ENCODE data around the gene CFAP99. TPM values are rescaled to one million over a fixed set of nuclear protein-coding genes. Genes with fewer than 3 reads are reported as not detected.

Gene CFAP99
- total RNA-seq, 1 donor from 2014 or later = not detected

DNA sequence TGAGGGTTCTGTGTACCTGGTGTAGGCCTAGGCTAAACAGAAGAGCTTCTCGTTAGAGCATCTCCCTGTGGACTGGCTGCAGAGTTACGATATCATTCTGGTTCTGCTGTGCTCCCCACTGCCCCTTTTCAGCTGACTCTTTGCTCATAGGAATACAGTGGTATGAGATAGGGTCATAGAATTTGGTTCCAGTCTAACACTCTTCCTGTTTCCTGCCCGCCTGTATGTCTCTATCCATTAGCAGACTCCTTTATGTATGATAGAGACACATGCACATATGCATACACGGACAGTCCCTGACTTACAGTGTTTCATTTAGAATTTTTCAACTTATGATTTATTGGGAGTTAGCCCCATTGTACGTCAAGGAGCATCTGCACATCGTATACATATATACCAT is 65.4 kb downstream of the CFAP99 start:
- DNase-seq = no peak
- intact Hi-C loops (cut with micrococcal nuclease) = no loop called here

DNA sequence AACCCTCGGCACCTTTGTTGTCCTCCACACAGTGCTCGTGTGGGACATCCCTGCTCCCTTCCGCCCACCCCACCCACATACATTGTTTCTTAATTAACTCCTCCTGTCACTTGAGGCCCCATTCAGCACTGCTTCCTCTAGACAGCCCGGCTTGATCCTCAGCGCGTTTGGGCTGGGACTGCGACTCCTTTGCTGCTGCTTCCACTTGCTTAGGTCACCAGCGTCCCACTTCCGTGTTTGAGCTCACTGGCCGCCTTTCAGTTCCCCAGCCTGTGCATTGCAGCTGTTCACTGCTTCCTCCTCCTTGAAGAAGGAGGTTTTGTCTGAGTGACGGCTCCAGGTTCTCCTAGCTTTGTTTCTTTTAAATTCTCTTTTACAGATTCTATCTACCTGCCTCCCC is 66.2 kb downstream of the CFAP99 start:
- ATAC-seq (peak; percentile 79), DNase-seq (peak; percentile 81)
- intact Hi-C loops (cut with micrococcal nuclease) = no loop called here

More for the DNA sequence above, 65.4 kb downstream of the CFAP99 start:
- no peak for ATAC-seq

DNA sequence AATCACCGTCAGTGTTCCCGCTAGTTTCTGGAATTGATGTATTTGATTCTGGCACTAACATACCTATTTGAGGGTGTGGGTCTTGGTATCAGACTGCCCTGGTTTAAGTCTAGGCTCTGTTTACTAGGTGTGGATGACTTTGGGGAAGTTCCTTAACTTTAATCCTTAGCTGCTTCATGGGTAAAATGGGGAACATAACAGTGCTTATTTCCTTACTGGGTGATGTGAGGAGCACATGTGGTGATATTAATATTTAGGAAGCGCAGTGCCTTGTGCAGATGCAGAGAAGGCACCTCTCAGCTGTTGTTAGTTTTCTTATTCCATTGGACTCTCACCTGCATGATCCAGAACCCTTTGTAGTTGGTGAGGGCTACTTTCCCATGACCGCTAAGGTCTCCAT is 67.2 kb downstream of the CFAP99 start:
- intact Hi-C loops (cut with micrococcal nuclease) = no loop called here
- ATAC-seq (no peak), DNase-seq (no peak)

DNA sequence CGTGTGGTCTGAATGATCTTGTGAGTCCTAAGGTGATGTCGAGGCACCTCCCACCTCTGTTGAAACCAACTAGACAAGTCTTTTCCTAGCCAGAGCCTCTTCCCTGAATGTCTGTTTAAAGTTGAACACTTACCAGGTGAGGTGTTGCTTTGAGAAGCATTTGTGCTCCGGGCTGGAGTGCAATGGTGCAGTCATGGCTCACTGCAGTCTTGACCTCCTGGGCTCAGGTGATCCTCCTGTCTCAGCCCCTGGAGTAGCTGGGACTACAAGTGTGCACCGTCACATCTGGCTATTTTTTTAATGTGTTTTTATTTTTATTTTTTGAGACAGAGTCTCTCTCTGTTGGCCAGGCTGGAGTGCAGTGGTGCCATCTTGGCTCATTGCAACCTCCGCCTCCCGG is 68.2 kb downstream of the CFAP99 start:
- DNase-seq (no peak), ATAC-seq (no peak)
- intact Hi-C loops (cut with micrococcal nuclease) = no loop called here

DNA sequence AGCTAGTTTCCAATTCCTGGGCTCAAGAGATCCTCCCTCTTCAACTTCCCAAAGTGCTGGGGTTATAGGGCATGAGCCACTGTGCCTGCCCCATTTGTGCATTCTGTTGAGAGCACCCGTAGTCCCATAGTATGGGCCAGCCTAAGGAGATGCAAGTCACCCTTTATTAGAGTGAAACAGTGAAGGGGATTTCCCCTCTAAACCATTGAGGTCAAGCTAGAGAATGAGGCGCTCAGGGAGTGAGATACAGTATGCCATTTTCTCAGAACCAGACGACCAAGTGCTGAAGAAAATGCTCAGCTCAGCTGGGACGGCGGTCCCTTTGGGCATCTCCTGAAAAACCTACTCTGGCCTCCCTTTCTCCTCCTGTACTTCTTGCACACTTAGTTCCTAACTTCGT is 68.9 kb downstream of the CFAP99 start:
- intact Hi-C loops (cut with micrococcal nuclease) = no loop called here
- DNase-seq = no peak
- ATAC-seq = no peak

DNA sequence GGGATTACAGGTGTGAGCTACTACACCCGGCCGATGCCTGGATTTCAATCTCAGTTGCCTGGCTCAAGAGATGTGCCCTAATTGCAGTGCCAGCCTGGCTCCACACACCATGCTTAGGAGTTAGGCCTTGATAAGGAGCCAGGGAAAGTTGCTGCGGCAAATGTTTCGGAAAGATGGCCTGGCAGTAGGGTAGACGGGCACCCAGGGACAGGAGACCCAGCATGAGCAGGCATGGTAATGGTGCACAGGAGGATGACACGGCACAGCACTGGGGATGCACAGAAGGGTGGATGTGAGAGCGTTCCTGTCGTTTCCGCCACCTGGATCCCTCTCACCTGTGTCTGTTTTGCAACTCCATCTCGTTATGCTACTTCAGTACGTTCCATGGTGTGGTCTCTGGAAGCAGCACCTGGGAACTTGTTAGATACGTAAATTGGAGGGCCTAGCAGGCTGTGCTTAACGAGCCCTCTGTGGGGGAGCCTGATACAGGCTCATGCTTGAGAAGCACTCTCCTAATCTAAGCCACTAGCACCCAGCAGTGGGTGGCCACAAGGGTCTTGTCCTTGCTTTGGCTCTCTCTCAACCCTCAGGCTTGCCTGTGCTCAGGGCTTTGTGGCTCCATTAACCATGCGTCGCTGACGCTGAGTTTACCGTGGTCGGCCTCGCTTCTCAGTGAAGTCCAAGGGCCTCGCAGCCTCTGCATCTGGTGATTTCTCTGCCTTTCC is 70.5 kb downstream of the CFAP99 start:
- intact Hi-C loops (cut with micrococcal nuclease) = no loop called here
- no peak for DNase-seq
- no peak for ATAC-seq

DNA sequence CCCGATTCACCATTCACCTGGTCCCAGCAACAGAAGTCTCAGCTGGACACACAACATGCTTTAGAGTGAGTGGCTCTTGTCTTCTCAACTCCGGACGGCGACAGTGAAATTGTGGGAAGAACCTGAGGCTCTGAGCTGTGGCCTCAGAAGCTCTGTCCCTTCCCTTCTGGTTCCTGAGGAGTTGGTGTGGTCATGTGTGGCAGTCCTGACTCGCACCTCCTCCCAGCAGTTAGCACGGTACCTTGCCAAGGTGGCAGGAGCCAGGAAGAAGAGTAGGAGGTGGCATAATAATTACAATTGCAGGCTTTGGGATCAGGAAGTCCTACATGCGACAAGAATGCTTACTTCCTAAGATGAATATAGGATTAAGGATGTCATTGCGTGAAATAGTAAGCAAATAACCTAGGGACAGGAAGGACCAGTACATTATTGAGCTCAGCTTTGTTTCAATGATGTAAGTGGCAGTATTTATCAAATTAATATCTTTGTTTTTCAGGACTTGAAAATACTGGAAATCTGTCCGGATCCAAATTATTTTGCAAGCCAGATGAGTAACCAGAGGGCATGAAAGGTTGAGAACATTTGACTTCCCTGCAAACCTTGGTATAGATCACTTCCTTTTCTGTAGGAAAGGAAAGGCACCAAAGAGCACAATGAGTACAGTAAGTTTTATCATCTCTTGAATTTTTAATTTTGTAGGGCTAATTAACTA is 71.2 kb downstream of the CFAP99 start:
- DNase-seq (no peak), ATAC-seq (no peak)
- intact Hi-C loops (cut with micrococcal nuclease) = no loop called here

DNA sequence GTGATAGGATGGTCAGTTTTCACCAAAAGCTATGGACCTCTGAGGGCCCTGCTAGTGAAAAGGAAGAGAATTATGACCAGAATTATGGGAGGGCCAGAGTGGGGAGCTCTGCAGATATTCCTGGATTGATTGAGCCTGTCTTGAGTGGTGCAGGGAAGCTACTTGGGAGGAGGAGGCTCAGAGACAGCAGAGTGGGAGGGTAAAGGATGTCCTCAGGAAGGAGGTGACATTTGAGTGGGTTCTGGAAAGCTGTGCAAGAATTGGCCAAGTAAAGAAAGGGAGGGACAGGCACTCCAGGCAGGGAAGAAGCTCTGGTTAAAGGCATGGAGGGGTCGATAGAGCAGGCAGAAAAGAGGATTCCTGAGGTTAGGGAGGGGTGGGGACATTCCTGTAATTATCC is 74.2 kb downstream of the CFAP99 start:
- ATAC-seq = no peak
- no peak for DNase-seq
- intact Hi-C loops (cut with micrococcal nuclease) = no loop called here

DNA sequence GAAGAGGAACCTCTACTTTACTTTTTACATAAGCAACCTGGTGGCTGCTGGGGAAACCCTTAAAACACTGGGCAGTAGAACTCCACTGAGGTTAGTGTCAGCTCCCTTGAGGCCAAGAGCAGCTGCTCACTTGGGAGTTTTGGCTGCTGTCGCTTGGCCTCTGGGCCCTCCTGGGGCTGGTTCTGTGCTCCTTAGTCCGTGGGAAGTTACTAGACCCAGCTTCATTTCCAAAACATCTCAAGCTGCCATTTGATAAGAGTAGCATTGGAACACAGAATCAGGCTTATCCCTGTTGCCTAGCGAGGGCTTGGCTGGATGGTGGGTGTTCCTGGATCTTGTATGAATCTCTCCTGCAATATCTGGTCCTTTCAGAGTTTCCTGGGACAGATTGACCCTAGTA is 76.2 kb downstream of the CFAP99 start:
- ATAC-seq = peak; percentile 79
- intact Hi-C loops (cut with micrococcal nuclease) = no loop called here
- peak; percentile 37 for DNase-seq

DNA sequence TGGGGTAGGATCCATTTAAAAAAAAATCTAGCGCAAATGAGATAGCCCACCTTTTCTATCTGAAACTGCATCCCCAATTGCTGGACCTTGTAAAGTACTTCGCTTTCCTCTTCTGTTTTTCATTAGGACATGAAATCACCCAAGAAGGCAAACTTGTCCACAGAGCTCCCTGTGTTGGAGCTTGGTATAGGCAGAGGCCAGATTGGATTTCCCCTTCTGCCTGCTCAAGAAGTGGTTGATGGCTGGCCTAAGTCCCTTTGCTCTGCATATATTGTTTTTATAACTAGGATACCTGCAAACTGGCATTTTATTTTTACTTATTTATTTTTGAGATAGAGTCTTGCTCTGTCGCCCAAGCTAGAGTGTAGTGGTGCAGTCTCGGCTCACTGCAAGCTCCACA is 78.6 kb downstream of the CFAP99 start:
- DNase-seq = no peak
- ATAC-seq = no peak
- intact Hi-C loops (cut with micrococcal nuclease) = no loop called here

DNA sequence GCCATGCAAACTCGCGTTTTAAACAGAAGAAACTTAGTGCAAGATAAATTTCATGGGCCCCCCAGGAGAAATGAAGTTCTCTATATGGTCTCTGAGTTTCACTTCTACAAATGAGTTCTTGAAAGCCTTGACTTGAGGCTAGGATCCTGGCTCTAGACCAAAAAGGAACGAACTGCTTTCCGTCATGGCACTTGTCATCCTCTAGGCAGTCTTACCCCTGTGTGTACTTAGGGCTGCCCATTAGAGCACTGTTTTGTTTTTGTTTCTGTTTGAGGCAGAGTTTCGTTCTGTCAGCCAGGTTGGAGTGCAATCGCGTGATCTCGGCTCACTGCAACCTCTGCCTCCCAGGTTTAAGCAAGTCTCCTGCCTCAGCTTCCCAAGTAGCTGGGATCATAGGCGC is 79.2 kb downstream of the CFAP99 start:
- intact Hi-C loops (cut with micrococcal nuclease) = no loop called here
- ATAC-seq = peak; percentile 35
- no peak for DNase-seq

DNA sequence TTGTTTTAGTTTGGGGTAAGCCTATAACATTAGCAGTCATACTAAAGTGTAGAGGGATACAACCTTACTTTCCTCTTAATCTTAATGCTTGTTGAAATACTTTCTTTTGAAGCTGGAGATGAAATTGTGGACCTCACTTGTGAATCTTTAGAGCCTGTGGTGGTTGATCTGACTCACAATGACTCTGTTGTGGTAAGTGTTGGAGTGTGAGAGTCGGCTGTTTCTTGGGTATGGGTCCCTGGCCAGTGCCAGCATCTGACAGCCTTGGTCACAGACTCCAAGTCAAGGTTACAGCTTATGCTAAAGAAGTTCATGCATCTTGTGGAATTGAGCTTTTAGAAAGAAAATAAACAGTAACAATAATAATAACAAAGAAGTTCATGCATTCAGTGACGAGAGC is 81.8 kb downstream of the CFAP99 start:
- ATAC-seq (no peak), DNase-seq (no peak)
- intact Hi-C loops (cut with micrococcal nuclease) = no loop called here

DNA sequence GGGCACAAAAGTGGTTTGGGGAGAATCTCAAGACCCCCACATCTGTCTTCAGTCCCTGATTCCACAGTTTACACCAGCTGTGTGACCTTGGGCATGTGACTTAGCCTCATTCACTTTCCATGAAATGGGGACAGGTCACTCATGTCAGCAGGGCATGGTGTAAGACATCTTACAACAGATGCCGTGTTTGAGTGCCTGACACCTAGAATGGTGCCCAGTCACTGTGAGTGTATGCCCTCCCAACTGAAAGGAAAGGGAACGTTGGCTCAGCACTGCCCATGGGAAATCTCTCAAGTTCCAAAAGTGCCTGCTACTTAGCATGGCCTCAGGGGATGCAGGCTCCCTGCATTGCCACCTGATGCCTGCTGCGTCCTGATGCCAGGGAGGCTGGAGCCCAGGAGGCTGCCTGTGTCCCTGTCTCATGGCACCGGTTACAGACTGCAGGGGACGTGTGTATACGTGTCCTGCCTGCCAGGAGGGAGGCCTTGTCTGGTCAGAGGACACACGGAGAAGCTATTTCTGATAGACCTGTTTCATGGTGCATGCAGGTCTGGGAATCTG is 82.4 kb downstream of the CFAP99 start:
- ATAC-seq (no peak), DNase-seq (no peak)
- intact Hi-C loops (cut with micrococcal nuclease) = no loop called here

DNA sequence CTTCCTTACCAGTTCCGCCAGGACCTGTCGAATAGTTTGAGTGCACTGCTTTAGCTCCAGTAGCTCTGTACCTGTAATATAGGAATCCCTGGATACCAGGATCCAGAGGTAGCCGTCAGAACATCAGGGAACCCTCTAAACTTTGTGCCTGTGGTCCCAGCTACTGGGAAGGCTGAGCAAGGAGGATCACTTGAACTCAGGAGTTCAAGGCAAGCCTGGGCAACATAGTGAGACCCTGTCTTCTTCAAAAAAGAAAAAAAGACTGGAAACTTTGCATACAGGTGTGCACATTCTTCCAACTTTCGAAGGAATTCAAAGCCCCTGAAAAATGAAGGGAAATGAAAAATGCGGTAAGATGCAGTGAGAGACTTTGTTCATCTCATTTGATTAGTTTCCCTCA is 85.1 kb downstream of the CFAP99 start:
- intact Hi-C loops (cut with micrococcal nuclease) = no loop called here
- DNase-seq (no peak), ATAC-seq (no peak)

DNA sequence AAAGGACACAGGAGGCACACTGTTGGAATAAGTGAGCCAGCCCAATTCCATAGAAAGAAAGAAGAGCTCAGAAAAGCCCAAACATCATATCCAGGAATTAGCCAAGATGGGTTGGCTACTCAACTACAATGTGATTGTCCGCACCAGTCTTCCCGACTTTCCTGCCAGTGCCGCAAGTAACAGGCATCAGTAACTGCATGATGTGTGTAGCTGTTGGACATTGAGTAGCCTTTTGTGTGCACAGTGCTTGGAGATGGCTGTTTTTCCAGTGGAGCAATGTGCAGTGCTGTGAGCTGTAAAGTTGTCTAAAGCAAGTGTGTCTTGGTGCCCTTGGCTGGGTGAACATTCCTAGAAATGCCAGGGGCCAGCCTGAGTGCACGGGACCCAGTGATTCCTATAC is 88.5 kb downstream of the CFAP99 start:
- ATAC-seq (no peak), DNase-seq (no peak)
- intact Hi-C loops (cut with micrococcal nuclease) = no loop called here

DNA sequence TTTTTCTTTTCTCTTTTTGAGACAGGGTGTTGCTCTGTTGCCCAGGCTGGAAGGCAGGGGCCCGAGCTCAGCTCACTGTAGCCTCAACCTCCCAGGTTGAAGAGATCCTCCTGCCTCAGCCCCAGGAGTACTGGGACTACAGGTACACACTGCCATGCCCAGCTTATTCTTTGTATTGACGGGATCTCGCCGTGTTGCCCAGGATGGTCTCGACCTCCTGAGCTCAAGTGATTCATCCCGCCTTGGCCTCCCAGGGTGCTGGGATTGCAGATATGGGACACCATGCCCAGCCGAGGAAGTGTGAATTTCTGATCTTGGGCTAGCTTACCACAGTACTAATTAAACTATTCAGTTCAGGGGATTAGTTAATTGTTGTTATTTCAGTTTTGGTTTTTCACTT is 89.1 kb downstream of the CFAP99 start:
- intact Hi-C loops (cut with micrococcal nuclease) = no loop called here
- ATAC-seq (no peak), DNase-seq (no peak)

DNA sequence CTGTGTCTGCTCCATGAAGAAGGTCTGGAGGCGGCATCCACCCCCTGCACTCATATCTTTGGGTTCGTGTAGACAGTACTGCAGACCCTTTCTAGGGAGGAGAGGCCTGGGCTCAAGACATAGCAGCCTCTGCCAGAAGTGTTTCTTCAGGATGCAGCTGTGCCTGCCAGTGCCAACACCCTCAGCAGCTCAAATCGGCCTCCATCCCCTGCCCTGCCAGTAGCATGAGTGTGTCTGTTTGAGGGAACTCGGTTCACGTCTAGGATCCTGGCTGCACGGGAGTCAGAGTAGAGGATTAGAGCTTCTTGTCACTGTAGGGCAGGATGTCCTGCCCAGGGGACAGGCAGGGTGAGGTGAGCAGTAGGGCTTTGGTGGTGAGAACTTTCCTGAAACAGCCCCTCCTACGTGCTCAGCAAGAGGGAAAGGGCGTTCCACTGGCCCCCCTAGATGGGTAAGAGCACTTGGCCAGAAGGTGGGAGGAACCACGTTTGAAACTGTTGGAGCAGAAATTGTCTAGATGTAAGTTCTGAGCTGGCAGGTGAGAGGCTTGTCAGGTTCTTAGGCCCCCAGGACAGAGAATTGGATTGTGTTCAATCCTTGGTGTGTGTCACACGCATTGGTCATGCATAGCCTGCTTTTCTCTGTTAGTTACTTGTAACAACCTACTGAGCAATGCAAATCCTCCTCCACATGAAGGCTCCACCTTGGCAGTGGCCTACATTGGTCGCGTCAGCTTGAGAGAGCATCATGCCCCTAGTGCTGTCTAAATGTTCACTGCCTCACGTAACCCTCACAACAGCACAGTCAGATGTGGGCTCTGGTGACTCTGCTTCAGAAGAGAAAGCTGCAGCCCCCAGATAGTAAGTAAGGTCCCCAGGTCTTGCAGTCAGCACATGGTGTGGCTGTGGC is 91.8 kb downstream of the CFAP99 start:
- ATAC-seq (no peak), DNase-seq (no peak)
- intact Hi-C loops (cut with micrococcal nuclease) = no loop called here

DNA sequence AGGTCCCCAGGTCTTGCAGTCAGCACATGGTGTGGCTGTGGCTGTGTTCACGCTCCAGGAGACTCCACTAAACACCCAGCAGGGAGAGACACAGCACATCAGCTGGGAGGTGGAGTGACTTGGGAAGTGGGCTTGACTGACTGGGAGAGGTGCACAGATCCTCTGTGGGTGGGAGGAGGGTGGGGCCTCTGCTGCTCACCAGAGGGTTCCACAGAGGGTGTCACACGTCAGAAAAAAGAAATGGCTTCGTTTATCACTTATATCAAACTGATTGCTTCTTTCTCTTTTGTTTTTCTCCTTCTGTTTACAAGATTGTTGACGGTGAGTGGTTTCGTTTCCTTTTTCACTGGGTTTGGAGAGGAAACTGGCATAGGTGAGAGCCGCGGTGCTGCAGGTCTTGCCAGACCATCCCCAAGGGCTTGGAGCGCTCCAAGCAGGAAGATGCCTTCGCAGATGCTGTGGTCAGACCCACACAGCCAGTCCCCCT is 92.9 kb downstream of the CFAP99 start:
- ATAC-seq = no peak
- DNase-seq = no peak
- intact Hi-C loops (cut with micrococcal nuclease) = no loop called here
